ENCODE measurements around the gene MT1M.

DNA sequence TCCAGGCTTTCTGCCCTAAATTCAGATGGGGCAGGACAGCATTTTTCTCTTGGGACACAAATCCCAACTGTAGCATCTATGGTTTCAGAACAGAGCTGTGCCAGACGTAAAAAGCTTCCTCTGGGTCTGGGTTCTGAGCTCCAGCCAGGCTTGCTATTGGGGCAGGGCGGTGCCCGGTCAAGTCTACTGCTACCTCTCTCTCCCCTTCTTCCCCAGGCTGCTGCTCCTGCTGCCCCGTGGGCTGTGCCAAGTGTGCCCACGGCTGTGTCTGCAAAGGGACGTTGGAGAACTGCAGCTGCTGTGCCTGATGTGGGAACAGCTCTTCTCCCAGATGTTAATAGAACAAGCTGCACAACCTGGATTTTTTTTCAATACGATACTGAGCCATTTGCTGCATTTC, 1.1 kb downstream of the MT1M start:
- TF ChIP-seq, protein P1, sequence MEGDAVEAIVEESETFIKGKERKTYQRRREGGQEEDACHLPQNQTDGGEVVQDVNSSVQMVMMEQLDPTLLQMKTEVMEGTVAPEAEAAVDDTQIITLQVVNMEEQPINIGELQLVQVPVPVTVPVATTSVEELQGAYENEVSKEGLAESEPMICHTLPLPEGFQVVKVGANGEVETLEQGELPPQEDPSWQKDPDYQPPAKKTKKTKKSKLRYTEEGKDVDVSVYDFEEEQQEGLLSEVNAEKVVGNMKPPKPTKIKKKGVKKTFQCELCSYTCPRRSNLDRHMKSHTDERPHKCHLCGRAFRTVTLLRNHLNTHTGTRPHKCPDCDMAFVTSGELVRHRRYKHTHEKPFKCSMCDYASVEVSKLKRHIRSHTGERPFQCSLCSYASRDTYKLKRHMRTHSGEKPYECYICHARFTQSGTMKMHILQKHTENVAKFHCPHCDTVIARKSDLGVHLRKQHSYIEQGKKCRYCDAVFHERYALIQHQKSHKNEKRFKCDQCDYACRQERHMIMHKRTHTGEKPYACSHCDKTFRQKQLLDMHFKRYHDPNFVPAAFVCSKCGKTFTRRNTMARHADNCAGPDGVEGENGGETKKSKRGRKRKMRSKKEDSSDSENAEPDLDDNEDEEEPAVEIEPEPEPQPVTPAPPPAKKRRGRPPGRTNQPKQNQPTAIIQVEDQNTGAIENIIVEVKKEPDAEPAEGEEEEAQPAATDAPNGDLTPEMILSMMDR (IDR thresholded peaks at IDR 0.05 in 4 of 5, conservative IDR thresholded peaks at IDR 0.05 in 1 of 5), result no peak
- no peak for TF ChIP-seq POLR2A (IDR thresholded peaks at IDR 0.05)

Data from gastrocnemius medialis (tissue), 4 donors.